Hepatocyte (in vitro differentiated cells): Measurements from ENCODE around the gene FGFR3. TPM values are rescaled to one million over a fixed set of nuclear protein-coding genes. Genes with fewer than 3 reads are reported as not detected.

ENCODE experiments used
- DNase-seq: peaks from one replicate; pipeline ENCODE4 v3.0.0-alpha.2; 2016; ENCODE audit warnings: low spot score
- H2AFZ ChIP-seq: fragments of 200-600 bp; sonication (generic); 2 replicates; pipeline ENCODE4 v1.6.0; 2016; ENCODE audit warnings: antibody characterized with exemption, mild to moderate bottlenecking
- H3K27ac ChIP-seq: fragments of 200-600 bp; sonication (generic); 2 replicates; pipeline ENCODE4 v1.5.1; 2016; ENCODE audit warnings: mild to moderate bottlenecking
- H3K27me3 ChIP-seq: fragments of 200-600 bp; sonication (generic); 2 replicates; pipeline ENCODE4 v1.6.1; 2016
- H3K36me3 ChIP-seq: fragments of 200-600 bp; sonication (generic); replicated peaks from 2 replicates; pipeline ENCODE4 v1.5.1; 2016; ENCODE audit warnings: low read depth; ENCODE audit not compliant: insufficient read depth
- H3K4me1 ChIP-seq: fragments of 200-600 bp; sonication (generic); 2 replicates; pipeline ENCODE4 v1.5.1; 2016; ENCODE audit warnings: mild to moderate bottlenecking, moderate library complexity; ENCODE audit not compliant: insufficient read depth
- H3K4me2 ChIP-seq: fragments of 200-600 bp; sonication (generic); 2 replicates; pipeline ENCODE4 v1.6.0; 2016
- H3K4me3 ChIP-seq: fragments of 200-600 bp; sonication (generic); 2 replicates; pipeline ENCODE4 v1.5.1; 2016; ENCODE audit warnings: mild to moderate bottlenecking
- H3K79me2 ChIP-seq: fragments of 200-600 bp; sonication (generic); 2 replicates; pipeline ENCODE4 v1.6.0; 2017; ENCODE audit warnings: mild to moderate bottlenecking
- H3K9me2 ChIP-seq: fragments of 200-600 bp; sonication (generic); replicated peaks from 2 replicates; pipeline ENCODE4 v1.6.0; 2017; ENCODE audit warnings: mild to moderate bottlenecking; ENCODE audit not compliant: insufficient read depth
- H3K9me3 ChIP-seq: fragments of 200-600 bp; sonication (generic); 2 replicates; pipeline ENCODE4 v1.5.1; 2016; ENCODE audit warnings: low read depth, mild to moderate bottlenecking
- H4K20me1 ChIP-seq: fragments of 200-600 bp; sonication (generic); 2 replicates; pipeline ENCODE4 v1.6.0; 2016; ENCODE audit warnings: mild to moderate bottlenecking; ENCODE audit not compliant: insufficient read depth, poor library complexity, severe bottlenecking
- EZH2 ChIP-seq: fragments of 200-600 bp; sonication (generic); IDR thresholded peaks from 2 replicates; pipeline ENCODE4 v1.6.1; 2016; ENCODE audit warnings: antibody characterized with exemption, mild to moderate bottlenecking, borderline replicate concordance
- EZH2phosphoT487 ChIP-seq: fragments of 200-600 bp; sonication (generic); IDR thresholded peaks from one replicate; pipeline ENCODE4 v1.6.1; 2018; ENCODE audit warnings: antibody characterized with exemption, mild to moderate bottlenecking, low read depth, moderate library complexity; ENCODE audit not compliant: unreplicated experiment, severe bottlenecking
- WGBS: methylation state at CpG from one replicate; pipeline ENCODE4 v1.1.6; 2016; ENCODE audit warnings: low lambda C conversion rate; ENCODE audit errors: missing lambda C conversion rate; 5-methylcytosine and 5-hydroxymethylcytosine counted together
- polyA plus RNA-seq: library from polyadenylated mRNA; unstranded; fragments of >200 nt; fragmentation: Nextera tagmentation; extraction: Ambion mirVana; gene quantifications from 2 replicates; pipeline ENCODE4 v1.2.1, GENCODE V29; 2016
- total RNA-seq: library from RNA; depleted of rRNA; stranded (reverse); fragments of >200 nt; gene quantifications from 2 replicates; pipeline ENCODE4 v1.2.3, GENCODE V29; 2014
- TF ChIP-seq, protein P1 (sequence below): fragments of 200-600 bp; sonication (generic); IDR thresholded peaks from 2 replicates; pipeline ENCODE4 v1.5.1; 2016; ENCODE audit warnings: antibody characterized with exemption, mild to moderate bottlenecking; ENCODE audit not compliant: poor library complexity

FGFR3 gene
- total and polyA plus RNA-seq, 2 experiments from 2014 or later = 82.0 to 99.8 TPM

DNA sequence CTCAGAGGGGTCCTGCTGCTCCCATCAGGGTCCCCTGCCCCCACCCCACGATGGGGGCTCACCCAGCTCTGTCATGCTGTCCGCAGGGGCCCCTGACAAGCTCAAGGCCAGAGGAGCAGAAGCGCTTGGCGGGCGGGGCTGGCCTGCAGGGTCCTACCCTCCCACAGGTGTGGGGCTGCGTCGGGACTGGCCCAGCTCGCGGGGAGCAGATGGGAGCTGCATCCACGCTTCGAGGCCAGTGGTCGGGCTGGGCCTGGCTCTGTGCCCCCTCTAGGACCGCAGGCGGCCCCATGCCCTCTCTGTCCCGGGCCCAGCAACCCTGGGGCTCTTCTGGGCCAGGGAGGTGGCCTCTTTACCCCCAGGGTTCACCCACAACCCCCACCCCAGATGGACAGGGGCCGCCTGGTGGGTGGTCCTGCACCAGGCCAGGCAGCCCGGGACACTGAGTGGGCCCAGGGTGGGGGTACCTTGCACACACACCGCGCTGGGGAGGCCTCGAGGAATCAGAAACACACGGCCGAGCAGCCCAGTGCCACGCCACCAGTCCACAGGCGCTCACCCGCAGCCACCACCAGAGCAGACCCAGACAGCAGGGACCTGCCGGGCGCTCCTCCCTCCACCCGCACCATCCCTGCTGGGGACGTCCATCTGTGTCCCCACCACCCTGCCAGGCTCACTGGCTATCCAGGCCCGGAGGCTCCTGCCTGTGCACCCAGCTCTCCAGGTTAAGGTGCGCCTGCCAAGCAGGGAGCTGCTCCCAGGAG, 41.8 kb upstream of the FGFR3 start:
- Histone ChIP-seq H3K36me3 (no peaks in the 10 kb centered on the region), H3K9me2 (no peaks in the 10 kb centered on the region), H3K4me1 (peaks cover 30% of the 10 kb centered on the region), H4K20me1 (no peaks in the 10 kb centered on the region), H2AFZ (no peak overlapping the region), H3K4me3 (no peak overlapping the region), H3K27ac (no peak overlapping the region), H3K4me2 (no peak overlapping the region), H3K9me3 (no peaks in the 10 kb centered on the region), H3K27me3 (no peaks in the 10 kb centered on the region), H3K79me2 (no peaks in the 10 kb centered on the region)
- TF ChIP-seq EZH2phosphoT487 (no peak), EZH2 (no peak)
- TF ChIP-seq, protein P1, sequence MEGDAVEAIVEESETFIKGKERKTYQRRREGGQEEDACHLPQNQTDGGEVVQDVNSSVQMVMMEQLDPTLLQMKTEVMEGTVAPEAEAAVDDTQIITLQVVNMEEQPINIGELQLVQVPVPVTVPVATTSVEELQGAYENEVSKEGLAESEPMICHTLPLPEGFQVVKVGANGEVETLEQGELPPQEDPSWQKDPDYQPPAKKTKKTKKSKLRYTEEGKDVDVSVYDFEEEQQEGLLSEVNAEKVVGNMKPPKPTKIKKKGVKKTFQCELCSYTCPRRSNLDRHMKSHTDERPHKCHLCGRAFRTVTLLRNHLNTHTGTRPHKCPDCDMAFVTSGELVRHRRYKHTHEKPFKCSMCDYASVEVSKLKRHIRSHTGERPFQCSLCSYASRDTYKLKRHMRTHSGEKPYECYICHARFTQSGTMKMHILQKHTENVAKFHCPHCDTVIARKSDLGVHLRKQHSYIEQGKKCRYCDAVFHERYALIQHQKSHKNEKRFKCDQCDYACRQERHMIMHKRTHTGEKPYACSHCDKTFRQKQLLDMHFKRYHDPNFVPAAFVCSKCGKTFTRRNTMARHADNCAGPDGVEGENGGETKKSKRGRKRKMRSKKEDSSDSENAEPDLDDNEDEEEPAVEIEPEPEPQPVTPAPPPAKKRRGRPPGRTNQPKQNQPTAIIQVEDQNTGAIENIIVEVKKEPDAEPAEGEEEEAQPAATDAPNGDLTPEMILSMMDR = no peak
- 87% methylated on average over 30 of the region's 31 CpGs for WGBS
- DNase-seq = no peak

DNA sequence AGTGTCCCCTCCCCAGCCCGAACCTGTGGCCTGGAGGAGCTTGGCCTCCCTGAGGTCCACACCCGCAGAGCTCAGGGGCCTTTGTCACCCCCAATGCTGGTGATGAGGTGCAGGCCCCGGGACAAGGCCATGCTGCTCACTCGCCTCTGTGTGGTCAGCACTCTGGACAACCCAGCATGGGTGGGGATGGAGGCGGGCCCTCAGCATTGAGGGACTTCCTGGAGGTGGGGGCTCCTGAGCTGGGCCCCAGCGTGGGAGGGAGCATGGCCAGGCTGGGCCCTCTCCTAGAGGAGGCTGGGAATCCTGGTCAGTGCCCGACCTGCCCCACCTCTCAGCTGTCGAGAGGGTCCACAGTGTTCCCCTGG, 41.2 kb upstream of the FGFR3 start:
- Histone ChIP-seq H4K20me1 (no peaks in the 10 kb centered on the region), H3K27ac (no peak overlapping the region), H3K9me2 (no peaks in the 10 kb centered on the region), H3K9me3 (no peaks in the 10 kb centered on the region), H3K27me3 (no peaks in the 10 kb centered on the region), H3K4me2 (no peak overlapping the region), H3K4me1 (peaks cover 30% of the 10 kb centered on the region), H3K79me2 (no peaks in the 10 kb centered on the region), H2AFZ (no peak overlapping the region), H3K4me3 (no peak overlapping the region), H3K36me3 (no peaks in the 10 kb centered on the region)
- 86% methylated on average over 6 of the region's 8 CpGs for WGBS
- TF ChIP-seq EZH2 = no peak
- TF ChIP-seq, protein P1 = no peak
- no peak for TF ChIP-seq EZH2phosphoT487
- DNase-seq = no peak

DNA sequence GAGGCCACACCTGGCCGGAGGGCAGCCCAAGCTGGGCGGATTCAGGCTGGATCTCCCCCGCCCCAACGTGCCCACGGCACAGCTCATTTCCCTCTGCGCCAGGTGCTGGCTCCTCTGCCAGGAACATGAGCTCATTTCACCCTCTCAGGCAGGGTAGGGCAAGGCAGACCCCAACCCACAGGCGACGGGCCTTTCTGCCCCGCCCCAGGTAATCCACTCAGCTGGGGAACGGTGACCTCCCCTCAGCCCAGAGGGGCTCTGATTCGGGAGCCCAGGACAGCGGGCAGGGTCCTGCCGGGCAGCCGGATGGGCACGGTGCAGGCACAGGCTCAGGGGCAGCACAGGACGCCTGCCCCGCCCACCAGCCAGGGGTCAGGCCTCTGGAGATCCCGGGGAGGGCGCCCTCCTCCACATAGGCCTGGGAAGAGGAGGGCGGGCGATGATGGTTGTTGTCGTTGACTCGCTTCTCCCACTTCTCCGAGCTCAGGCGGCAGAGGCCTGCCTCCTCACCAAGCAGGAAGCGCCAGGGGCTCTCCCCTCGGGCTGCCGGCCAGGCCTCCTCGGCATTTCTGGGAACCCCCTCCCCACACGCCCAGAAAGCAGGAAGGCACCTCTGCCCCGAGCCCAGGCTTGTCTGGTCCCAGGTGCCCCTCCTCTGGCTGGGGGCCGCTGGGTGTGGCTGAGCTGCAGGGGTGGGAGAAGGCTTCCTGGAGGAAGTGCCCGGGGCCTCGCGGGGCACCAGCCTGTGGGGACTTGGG, 40.6 kb upstream of the FGFR3 start:
- no peaks in the 10 kb centered on the region for H3K9me3 ChIP-seq
- H3K4me2 ChIP-seq = no peak overlapping the region
- TF ChIP-seq, protein P1 = no peak
- TF ChIP-seq EZH2 (no peak), EZH2phosphoT487 (no peak)
- H3K27me3 ChIP-seq = no peaks in the 10 kb centered on the region
- no peaks in the 10 kb centered on the region for H3K9me2 ChIP-seq
- H3K4me1 ChIP-seq = peaks cover 30% of the 10 kb centered on the region
- H3K36me3 ChIP-seq = no peaks in the 10 kb centered on the region
- H4K20me1 ChIP-seq = no peaks in the 10 kb centered on the region
- no peaks in the 10 kb centered on the region for H3K79me2 ChIP-seq
- 76% methylated on average over 30 of the region's 35 CpGs for WGBS
- no peak for DNase-seq
- H3K4me3 ChIP-seq = no peak overlapping the region
- no peak overlapping the region for H2AFZ ChIP-seq
- no peak overlapping the region for H3K27ac ChIP-seq
